Measurements from ENCODE around the gene BHLHA15.

The BHLHA15 gene

GRCh38 chr7:98228801-98229200 lies 17.6 kb downstream of the BHLHA15 start:
- no peak for FAIRE-seq

GRCh38 chr7:98229441-98229840 lies 18.2 kb downstream of the BHLHA15 start:
- FAIRE-seq, result no peak

GRCh38 chr7:98229991-98230745 lies 18.9 kb downstream of the BHLHA15 start:
- no peak for FAIRE-seq

GRCh38 chr7:98230746-98231471 lies 19.7 kb downstream of the BHLHA15 start:
- FAIRE-seq, result no peak

- FAIRE-seq, result no peak
These were observed 20.4 kb downstream of the BHLHA15 start for GRCh38 chr7:98231493-98232262.

GRCh38 chr7:98232263-98232585 lies 21.0 kb downstream of the BHLHA15 start:
- no peak for FAIRE-seq

GRCh38 chr7:98232799-98233198 lies 21.6 kb downstream of the BHLHA15 start:
- no peak for FAIRE-seq

GRCh38 chr7:98233219-98234070 lies 22.2 kb downstream of the BHLHA15 start:
- FAIRE-seq, result no peak

- FAIRE-seq, result no peak
These were observed 23.3 kb downstream of the BHLHA15 start for GRCh38 chr7:98234429-98235147.

- FAIRE-seq, result no peak
These were observed 24.7 kb downstream of the BHLHA15 start for GRCh38 chr7:98235901-98236300.

- FAIRE-seq, result no peak
These were observed 25.3 kb downstream of the BHLHA15 start for GRCh38 chr7:98236355-98237185.

- FAIRE-seq, result no peak
These were observed 26.8 kb downstream of the BHLHA15 start for GRCh38 chr7:98238076-98238475.

GRCh38 chr7:98238976-98239375 lies 27.7 kb downstream of the BHLHA15 start:
- FAIRE-seq, result no peak

GRCh38 chr7:98240961-98241673 lies 29.9 kb downstream of the BHLHA15 start:
- FAIRE-seq, result no peak

GRCh38 chr7:98241674-98242241 lies 30.5 kb downstream of the BHLHA15 start:
- no peak for FAIRE-seq

GRCh38 chr7:98242342-98242741 lies 31.1 kb downstream of the BHLHA15 start:
- no peak for FAIRE-seq

- no peak for FAIRE-seq
These were observed 31.7 kb downstream of the BHLHA15 start for GRCh38 chr7:98242934-98243333.

- no peak for FAIRE-seq
These were observed 33.6 kb downstream of the BHLHA15 start for GRCh38 chr7:98244871-98245270.

- no peak for FAIRE-seq
These were observed 36.9 kb downstream of the BHLHA15 start for GRCh38 chr7:98248156-98248555.

GRCh38 chr7:98249106-98249505 lies 37.9 kb downstream of the BHLHA15 start:
- FAIRE-seq, result no peak
